ENCODE results near the gene UST.
A peak's percentile ranks its signal among the peaks of the same experiment; 100 is the strongest.
"Not testable (repeated sequence)": the region's sequence is repeated elsewhere in the genome, so short reads cannot be mapped to it uniquely, and the experiment has no call there.

Gene UST

GRCh38 chr6:148765898-148766808, 19.3 kb downstream of the UST start:
- no peak for DNase-seq (ENCODE audit: low read depth)

- no peak for DNase-seq (ENCODE audit: low read depth)
These were observed 21.9 kb downstream of the UST start for GRCh38 chr6:148768646-148769270.

- DNase-seq (ENCODE audit: low read depth), result no peak
These were observed 22.6 kb downstream of the UST start for GRCh38 chr6:148769304-148769968.

GRCh38 chr6:148770408-148771211, 23.8 kb downstream of the UST start:
- no peak for DNase-seq (ENCODE audit: low read depth)

GRCh38 chr6:148771212-148771601, 24.4 kb downstream of the UST start:
- no peak for DNase-seq (ENCODE audit: low read depth)

- no peak for DNase-seq (ENCODE audit: low read depth)
These were observed 25.2 kb downstream of the UST start for GRCh38 chr6:148771896-148772554.

GRCh38 chr6:148775161-148775560, 28.3 kb downstream of the UST start:
- no peak for DNase-seq (ENCODE audit: low read depth)

- peak; percentile 89 for DNase-seq (ENCODE audit: low read depth)
These were observed 29.8 kb downstream of the UST start for GRCh38 chr6:148776321-148777308.

GRCh38 chr6:148779142-148779562, 32.3 kb downstream of the UST start:
- no peak for DNase-seq (ENCODE audit: low read depth)

- DNase-seq (ENCODE audit: low read depth), result not testable (repeated sequence)
These were observed 33.6 kb downstream of the UST start for GRCh38 chr6:148780423-148780822.

GRCh38 chr6:148780918-148781436, 34.1 kb downstream of the UST start:
- DNase-seq (ENCODE audit: low read depth), result no peak

GRCh38 chr6:148789948-148790347, 43.1 kb downstream of the UST start:
- no peak for DNase-seq (ENCODE audit: low read depth)

- no peak for DNase-seq (ENCODE audit: low read depth)
These were observed 43.6 kb downstream of the UST start for GRCh38 chr6:148790404-148790803.

GRCh38 chr6:148790817-148791216, 44.0 kb downstream of the UST start:
- no peak for DNase-seq (ENCODE audit: low read depth)

GRCh38 chr6:148791372-148791771, 44.5 kb downstream of the UST start:
- no peak for DNase-seq (ENCODE audit: low read depth)

- DNase-seq (ENCODE audit: low read depth), result no peak
These were observed 46.9 kb downstream of the UST start for GRCh38 chr6:148793721-148794120.

GRCh38 chr6:148794797-148795196, 48.0 kb downstream of the UST start:
- no peak for DNase-seq (ENCODE audit: low read depth)

- no peak for DNase-seq (ENCODE audit: low read depth)
These were observed 48.7 kb downstream of the UST start for GRCh38 chr6:148795563-148795962.

- no peak for DNase-seq (ENCODE audit: low read depth)
These were observed 52.8 kb downstream of the UST start for GRCh38 chr6:148799647-148800046.

- DNase-seq (ENCODE audit: low read depth), result no peak
These were observed 53.7 kb downstream of the UST start for GRCh38 chr6:148800536-148800935.
